HG02973 (cell line): ENCODE results near the gene NAA80.

Experiments used
- ATAC-seq: cut with Tn5 transposase; IDR thresholded peaks from one replicate; pipeline ENCODE4 v1.9.1; 2021; ENCODE audit warnings: moderate library complexity; ENCODE audit not compliant: unreplicated experiment

The NAA80 gene

GRCh38 chr3:50259432-50260026 is 39.7 kb downstream of the NAA80 start:
- no peak for ATAC-seq

GRCh38 chr3:50258979-50259378 is 40.2 kb downstream of the NAA80 start:
- ATAC-seq: no peak

GRCh38 chr3:50258029-50258680 is 41.0 kb downstream of the NAA80 start:
- no peak for ATAC-seq

GRCh38 chr3:50256978-50257890 is 42.0 kb downstream of the NAA80 start:
- ATAC-seq: no peak

- ATAC-seq: no peak
Measured at GRCh38 chr3:50255251-50255615, 44.0 kb downstream of the NAA80 start.

GRCh38 chr3:50254577-50255250 is 44.5 kb downstream of the NAA80 start:
- no peak for ATAC-seq

- ATAC-seq: no peak
Measured at GRCh38 chr3:50251220-50251619, 48.0 kb downstream of the NAA80 start.

- no peak for ATAC-seq
Measured at GRCh38 chr3:50250514-50250913, 48.7 kb downstream of the NAA80 start.

GRCh38 chr3:50249457-50249856 is 49.7 kb downstream of the NAA80 start:
- ATAC-seq: no peak

- no peak for ATAC-seq
Measured at GRCh38 chr3:50248387-50248786, 50.8 kb downstream of the NAA80 start.

GRCh38 chr3:50246517-50246954 is 52.7 kb downstream of the NAA80 start:
- peak; percentile 43 for ATAC-seq
